ENCODE measurements around the gene LRRC42.

- TF ChIP-seq TAF1 (IDR thresholded peaks at IDR 0.05; ENCODE audit: low read depth, low read length) (no peak), POLR2A (IDR thresholded peaks at IDR 0.05; ENCODE audit: low read depth, low read length) (no peak)
Observed at GRCh38 chr1:53938136-53938830, 7.9 kb upstream of the LRRC42 start.
